Glutamatergic neuron (in vitro differentiated cells): ENCODE data around the gene TNFAIP8. TPM values are rescaled to one million over a fixed set of nuclear protein-coding genes. Genes with fewer than 3 reads are reported as not detected.

Experiments used
- DNase-seq: peaks from one replicate; pipeline ENCODE4 v3.0.0; 2022
- H3K27ac Mint-ChIP-seq: one replicate; pipeline ENCODE4 v1.8.0; 2020; ENCODE audit warnings: mild to moderate bottlenecking, mixed read lengths, inconsistent platforms; ENCODE audit not compliant: unreplicated experiment
- H3K27me3 Mint-ChIP-seq: one replicate; pipeline ENCODE4 v1.8.0; 2020; ENCODE audit warnings: mild to moderate bottlenecking, moderate library complexity, mixed read lengths, inconsistent platforms; ENCODE audit not compliant: unreplicated experiment
- H3K36me3 Mint-ChIP-seq: one replicate; pipeline ENCODE4 v1.8.0; 2020; ENCODE audit warnings: mild to moderate bottlenecking, mixed read lengths, inconsistent platforms; ENCODE audit not compliant: unreplicated experiment
- H3K4me1 Mint-ChIP-seq: one replicate; pipeline ENCODE4 v1.8.0; 2020; ENCODE audit warnings: mild to moderate bottlenecking, low read depth, mixed read lengths, inconsistent platforms; ENCODE audit not compliant: unreplicated experiment
- H3K4me3 Mint-ChIP-seq: one replicate; pipeline ENCODE4 v1.8.0; 2020; ENCODE audit warnings: mild to moderate bottlenecking, mixed read lengths, inconsistent platforms; ENCODE audit not compliant: unreplicated experiment
- H3K9me3 Mint-ChIP-seq: one replicate; pipeline ENCODE4 v1.8.0; 2020; ENCODE audit warnings: mild to moderate bottlenecking, moderate library complexity, mixed read lengths, inconsistent platforms; ENCODE audit not compliant: unreplicated experiment
- total RNA-seq: library from RNA; stranded (reverse); fragmentation: NEBNext Ultra II Directional; extraction: Animal tissue kit (Norgen Biotek cat#: 25700); gene quantifications from one replicate; pipeline ENCODE4 v1.2.1, GENCODE V29; 2021; ENCODE audit not compliant: unreplicated experiment
- TF ChIP-seq, protein P1 (sequence below): fragments of 200-600 bp; sonication (generic); IDR thresholded peaks from one replicate; pipeline ENCODE4 v1.5.0; 2021; ENCODE audit not compliant: partially characterized antibody, unreplicated experiment

Gene TNFAIP8
- total RNA-seq, 1 donor from 2014 or later: 2.5 TPM

DNA sequence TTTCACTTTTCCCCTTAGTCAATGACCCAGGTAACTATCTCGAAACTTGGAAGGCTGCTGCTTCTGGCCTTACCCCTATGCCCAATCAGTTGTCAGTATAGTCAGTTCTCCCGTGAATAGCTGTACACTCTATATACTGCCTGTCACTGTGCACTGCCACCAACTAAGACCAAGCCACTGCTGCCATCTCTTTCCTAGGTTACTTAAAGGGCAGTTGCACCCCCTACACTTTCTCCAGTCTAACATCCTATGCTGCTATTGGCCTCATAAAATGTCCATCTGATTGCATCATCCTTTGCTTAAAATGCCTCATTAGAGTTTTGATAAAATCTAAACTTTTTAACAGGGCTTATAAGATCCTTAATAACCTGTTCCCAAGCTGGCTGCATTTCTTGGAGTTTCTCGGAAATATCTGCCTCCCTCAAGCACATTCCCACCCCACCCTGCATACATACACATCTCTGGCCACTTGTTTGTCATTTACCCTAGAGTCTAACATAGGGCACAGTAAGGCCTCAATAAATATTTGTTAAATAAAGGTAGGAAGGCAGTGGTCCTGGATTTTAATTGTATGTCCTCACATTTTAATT lies 32.8 kb upstream of the TNFAIP8 start:
- Mint-ChIP-seq H3K4me1 (peaks cover 8% of the 10 kb centered on the region), H3K27me3 (peaks cover 3% of the 10 kb centered on the region), H3K36me3 (no peaks in the 10 kb centered on the region), H3K27ac (no peak overlapping the region), H3K4me3 (no peak overlapping the region), H3K9me3 (peaks cover 6% of the 10 kb centered on the region)
- no peak for DNase-seq
- TF ChIP-seq, protein P1, sequence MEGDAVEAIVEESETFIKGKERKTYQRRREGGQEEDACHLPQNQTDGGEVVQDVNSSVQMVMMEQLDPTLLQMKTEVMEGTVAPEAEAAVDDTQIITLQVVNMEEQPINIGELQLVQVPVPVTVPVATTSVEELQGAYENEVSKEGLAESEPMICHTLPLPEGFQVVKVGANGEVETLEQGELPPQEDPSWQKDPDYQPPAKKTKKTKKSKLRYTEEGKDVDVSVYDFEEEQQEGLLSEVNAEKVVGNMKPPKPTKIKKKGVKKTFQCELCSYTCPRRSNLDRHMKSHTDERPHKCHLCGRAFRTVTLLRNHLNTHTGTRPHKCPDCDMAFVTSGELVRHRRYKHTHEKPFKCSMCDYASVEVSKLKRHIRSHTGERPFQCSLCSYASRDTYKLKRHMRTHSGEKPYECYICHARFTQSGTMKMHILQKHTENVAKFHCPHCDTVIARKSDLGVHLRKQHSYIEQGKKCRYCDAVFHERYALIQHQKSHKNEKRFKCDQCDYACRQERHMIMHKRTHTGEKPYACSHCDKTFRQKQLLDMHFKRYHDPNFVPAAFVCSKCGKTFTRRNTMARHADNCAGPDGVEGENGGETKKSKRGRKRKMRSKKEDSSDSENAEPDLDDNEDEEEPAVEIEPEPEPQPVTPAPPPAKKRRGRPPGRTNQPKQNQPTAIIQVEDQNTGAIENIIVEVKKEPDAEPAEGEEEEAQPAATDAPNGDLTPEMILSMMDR: no peak

DNA sequence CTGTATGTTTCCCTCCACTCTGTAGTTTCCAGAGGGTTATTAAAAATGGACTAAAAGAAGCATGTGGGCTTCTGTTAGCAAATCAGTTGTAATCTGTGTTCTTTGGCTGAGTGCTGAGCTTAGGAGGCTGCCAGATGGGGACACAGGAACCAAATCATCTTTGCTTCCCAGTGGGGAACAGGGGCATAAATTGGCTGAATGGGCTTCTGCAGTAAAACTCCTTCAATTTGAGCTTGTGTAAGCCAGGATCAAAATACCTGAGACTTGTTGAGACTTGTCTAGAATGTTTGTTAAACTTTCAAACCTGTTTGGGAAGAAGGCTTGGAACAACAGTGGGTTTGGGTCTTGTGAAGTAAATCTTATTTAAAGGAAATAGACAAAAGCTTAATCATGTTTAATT lies 32.2 kb upstream of the TNFAIP8 start:
- no peak overlapping the region for H3K4me3 Mint-ChIP-seq
- peaks cover 12% of the 10 kb centered on the region for H3K4me1 Mint-ChIP-seq
- H3K27ac Mint-ChIP-seq: no peak overlapping the region
- DNase-seq: no peak
- TF ChIP-seq, protein P1: no peak
- no peaks in the 10 kb centered on the region for H3K36me3 Mint-ChIP-seq
- H3K9me3 Mint-ChIP-seq: peaks cover 6% of the 10 kb centered on the region
- peaks cover 3% of the 10 kb centered on the region for H3K27me3 Mint-ChIP-seq

DNA sequence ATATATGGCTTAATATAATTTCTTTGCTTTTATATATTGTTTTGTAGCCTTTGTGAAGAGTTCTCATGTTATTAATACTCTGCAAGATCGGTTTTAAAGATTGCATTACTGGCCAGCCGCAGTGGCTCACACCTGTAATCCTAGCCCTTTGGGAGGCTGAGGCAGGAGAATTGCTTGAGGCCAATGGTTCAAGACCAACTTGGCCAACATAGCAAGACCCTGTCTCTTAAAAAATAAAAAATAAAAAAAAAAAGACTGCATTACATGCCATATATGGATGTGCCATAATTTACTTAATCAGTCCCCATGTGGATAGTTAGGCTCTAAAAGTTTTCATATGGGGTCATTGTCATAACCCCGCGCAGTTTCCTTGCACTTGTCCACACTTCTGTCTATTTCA lies 31.0 kb upstream of the TNFAIP8 start:
- H3K27ac Mint-ChIP-seq: no peak overlapping the region

DNA sequence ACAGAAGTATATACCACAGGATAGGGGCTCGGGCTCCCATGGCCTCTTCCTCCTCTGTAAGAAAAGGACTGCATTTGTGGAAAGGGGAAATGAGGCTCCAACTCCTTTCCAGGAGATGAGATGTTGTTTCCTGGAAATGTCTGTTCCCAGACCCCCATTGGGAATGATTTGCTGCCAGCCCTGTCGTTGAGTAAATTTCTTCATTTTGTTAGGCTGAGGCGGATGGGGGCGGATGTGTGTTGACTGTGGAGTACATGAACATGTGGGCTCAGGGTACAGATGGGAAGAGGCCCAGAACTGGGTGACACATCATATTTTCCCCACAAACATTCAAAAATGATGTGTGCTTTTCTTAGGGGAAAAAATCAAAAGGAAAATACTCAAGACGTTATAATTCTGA lies 28.8 kb upstream of the TNFAIP8 start:
- peaks cover 3% of the 10 kb centered on the region for H3K27me3 Mint-ChIP-seq
- peaks cover 16% of the 10 kb centered on the region for H3K4me1 Mint-ChIP-seq
- H3K36me3 Mint-ChIP-seq: no peaks in the 10 kb centered on the region
- no peak for DNase-seq
- H3K9me3 Mint-ChIP-seq: peaks cover 6% of the 10 kb centered on the region
- TF ChIP-seq, protein P1: no peak
- no peak overlapping the region for H3K4me3 Mint-ChIP-seq
- no peak overlapping the region for H3K27ac Mint-ChIP-seq

More for the DNA sequence above, 31.0 kb upstream of the TNFAIP8 start:
- Mint-ChIP-seq H3K4me3 (no peak overlapping the region), H3K9me3 (peaks cover 6% of the 10 kb centered on the region), H3K4me1 (peaks cover 16% of the 10 kb centered on the region), H3K27me3 (peaks cover 3% of the 10 kb centered on the region), H3K36me3 (no peaks in the 10 kb centered on the region)
- TF ChIP-seq, protein P1: no peak
- DNase-seq: no peak

DNA sequence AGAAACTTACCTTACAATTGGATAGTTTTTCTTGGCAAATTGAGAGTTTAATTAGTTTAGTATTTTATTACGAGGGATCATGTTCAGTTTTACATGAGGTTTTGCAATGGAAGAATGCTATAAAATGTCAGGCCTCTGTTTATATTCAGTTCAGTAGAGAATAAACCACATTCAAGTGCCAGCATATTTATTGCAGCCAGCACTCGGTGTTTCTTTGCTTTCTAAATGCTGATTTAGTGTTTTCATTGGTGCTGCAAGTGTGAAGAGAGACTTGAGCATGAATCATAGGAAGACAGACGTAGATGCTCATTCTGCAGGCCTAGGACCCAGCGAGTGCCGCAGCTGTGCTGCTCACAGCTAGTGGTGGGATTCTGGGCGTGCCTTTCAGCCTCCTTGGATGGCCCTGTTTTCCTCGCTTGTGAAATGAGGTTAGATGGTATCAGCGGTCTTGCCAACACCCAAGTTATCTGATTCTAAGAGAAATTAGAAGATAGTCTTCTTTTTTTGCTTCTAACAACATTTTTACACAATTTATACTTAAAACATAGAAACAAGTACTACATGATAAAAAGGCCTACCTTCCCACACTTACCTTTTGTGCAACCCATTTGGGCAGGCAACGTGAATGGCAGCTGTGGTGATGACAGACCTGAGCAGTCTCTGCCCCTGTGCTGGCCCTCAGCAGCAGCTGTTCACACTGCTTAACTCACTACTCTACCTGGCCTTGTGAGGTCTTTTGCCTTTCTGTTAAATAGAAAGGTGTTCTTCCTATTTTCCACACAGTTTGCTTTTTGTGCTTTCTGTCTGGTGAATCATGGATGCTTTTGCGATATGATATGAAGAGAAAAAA lies 26.8 kb upstream of the TNFAIP8 start:
- Mint-ChIP-seq H3K9me3 (peaks cover 5% of the 10 kb centered on the region), H3K27me3 (peaks cover 3% of the 10 kb centered on the region), H3K27ac (no peak overlapping the region), H3K4me1 (peaks cover 16% of the 10 kb centered on the region), H3K4me3 (no peak overlapping the region), H3K36me3 (no peaks in the 10 kb centered on the region)
- DNase-seq: no peak
- TF ChIP-seq, protein P1: no peak
